ENCODE measurements around the gene C19orf67.

- TF ChIP-seq, protein P1, sequence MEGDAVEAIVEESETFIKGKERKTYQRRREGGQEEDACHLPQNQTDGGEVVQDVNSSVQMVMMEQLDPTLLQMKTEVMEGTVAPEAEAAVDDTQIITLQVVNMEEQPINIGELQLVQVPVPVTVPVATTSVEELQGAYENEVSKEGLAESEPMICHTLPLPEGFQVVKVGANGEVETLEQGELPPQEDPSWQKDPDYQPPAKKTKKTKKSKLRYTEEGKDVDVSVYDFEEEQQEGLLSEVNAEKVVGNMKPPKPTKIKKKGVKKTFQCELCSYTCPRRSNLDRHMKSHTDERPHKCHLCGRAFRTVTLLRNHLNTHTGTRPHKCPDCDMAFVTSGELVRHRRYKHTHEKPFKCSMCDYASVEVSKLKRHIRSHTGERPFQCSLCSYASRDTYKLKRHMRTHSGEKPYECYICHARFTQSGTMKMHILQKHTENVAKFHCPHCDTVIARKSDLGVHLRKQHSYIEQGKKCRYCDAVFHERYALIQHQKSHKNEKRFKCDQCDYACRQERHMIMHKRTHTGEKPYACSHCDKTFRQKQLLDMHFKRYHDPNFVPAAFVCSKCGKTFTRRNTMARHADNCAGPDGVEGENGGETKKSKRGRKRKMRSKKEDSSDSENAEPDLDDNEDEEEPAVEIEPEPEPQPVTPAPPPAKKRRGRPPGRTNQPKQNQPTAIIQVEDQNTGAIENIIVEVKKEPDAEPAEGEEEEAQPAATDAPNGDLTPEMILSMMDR (CRISPR knock-in tag; IDR thresholded peaks at IDR 0.05): no peak
- TF ChIP-seq CEBPG (CRISPR knock-in tag; IDR thresholded peaks at IDR 0.05): no peak
- no peak for TF ChIP-seq PHF8 (CRISPR knock-in tag; IDR thresholded peaks at IDR 0.05)
- TF ChIP-seq KDM3A (CRISPR knock-in tag; IDR thresholded peaks at IDR 0.05; ENCODE audit: low read depth): no peak
- TF ChIP-seq POLR2AphosphoS5 (IDR thresholded peaks at IDR 0.05; ENCODE audit: low read depth, low read length): no peak
Observed at GRCh38 chr19:14050512-14050911, 35.1 kb downstream of the C19orf67 start.
